K562 (cell line): ENCODE results near the gene RIOK3. TPM values are rescaled to one million over a fixed set of nuclear protein-coding genes. Genes with fewer than 3 reads are reported as not detected.
A peak's percentile ranks its signal among the peaks of the same experiment; 100 is the strongest.

Source experiments
- CLOCK ChIP-seq: fragments of 250-450 bp; sonication (Bioruptor Pico); IDR thresholded peaks from 2 replicates; pipeline ENCODE4 v1.4.0; 2020; ENCODE audit warnings: mild to moderate bottlenecking, moderate library complexity, borderline replicate concordance
- CREB1 ChIP-seq, 2 experiments: sonication (generic) in 1 of 2; formaldehyde crosslinking in 1 of 2; IDR thresholded peaks; 2 replicates each; pipeline versions ENCODE4 v1.6.1 to v1.8.0; 2012 to 2022; ENCODE audit warnings: inconsistent platforms in 1 of 2, mild to moderate bottlenecking in 1 of 2, missing genetic modification reagents in 1 of 2, moderate library complexity in 1 of 2
- FOXK2 ChIP-seq, 2 experiments: fragments of 450-650 bp; IDR thresholded peaks in 1 of 2; conservative IDR thresholded peaks in 1 of 2; 2 replicates each; pipeline ENCODE4 v1.6.1; 2016; ENCODE audit warnings: low read depth in 2 of 2, mild to moderate bottlenecking in 1 of 2
- JUNB ChIP-seq: fragments of 450-650 bp; formaldehyde crosslinking; conservative IDR thresholded peaks from 2 replicates; pipeline ENCODE4 v1.4.0; 2020; ENCODE audit warnings: mild to moderate bottlenecking
- NR4A1 ChIP-seq, 2 experiments: fragments of 250-450 bp in 1 of 2; fragments of 450-650 bp in 1 of 2; sonication (Bioruptor Pico) in 1 of 2; IDR thresholded peaks; 2 replicates each; pipeline versions ENCODE4 v1.4.0 to v1.6.1; 2016 to 2020; ENCODE audit warnings: mild to moderate bottlenecking in 2 of 2, missing compliant biosample characterization in 1 of 2, missing genetic modification characterization in 1 of 2, moderate library complexity in 1 of 2
- TBP ChIP-seq: optimal IDR thresholded peaks from 2 replicates; pipeline ENCODE3; 2011; ENCODE audit warnings: low read depth, low read length, improper control_type of control experiment
- polyA plus RNA-seq, 8 experiments: library from polyadenylated mRNA; depleted of rRNA in 4 of 8; stranded (reverse) in 5 of 8; unstranded in 3 of 8; fragments of >200 nt; fragmentation: Nextera tagmentation in 2 of 8; fragmentation: Illumina TruSeq in 1 of 8; extraction: Ambion mirVana in 2 of 8; extraction: Trizol in 1 of 8; gene quantifications; 2 replicates each; pipeline versions ENCODE4 v1.2.1 to v1.2.3, GENCODE V29; 2011 to 2014; ENCODE audit warnings: inconsistent platforms in 1 of 8, missing spikeins in 1 of 8
- total RNA-seq, 7 experiments: library from RNA; depleted of rRNA in 6 of 7; stranded (reverse); fragments of >200 nt in 6 of 7; fragmentation: Illumina TruSeq in 2 of 7; extraction: Trizol in 2 of 7; gene quantifications; 2 replicates each; pipeline versions ENCODE4 v1.2.1 to v1.2.3, GENCODE V29; 2011 to 2021; ENCODE audit warnings: low replicate concordance in 1 of 7

Gene RIOK3
- total and polyA plus RNA-seq, 9 of the 15 experiments (the other 6 are each of a cell fraction or from before 2014, with no cell fraction given) = 21.4 to 89.5 (median 62.9) TPM

- peak; percentile 53 to 60; a peak in 2 of 4 replicates for TF ChIP-seq FOXK2 (conservative IDR thresholded peaks at IDR 0.05 in 1 of 2, IDR thresholded peaks at IDR 0.05 in 1 of 2; ENCODE audit: low read depth in 2 of 2)
- TF ChIP-seq CREB1 (IDR thresholded peaks at IDR 0.05) = peak; percentile 89
- TF ChIP-seq CREB1 (CRISPR knock-in tag; IDR thresholded peaks at IDR 0.05) = peak; percentile 91
- no peak for TF ChIP-seq NR4A1 (CRISPR knock-in tag; IDR thresholded peaks at IDR 0.05)
- no peak for TF ChIP-seq NR4A1 (tag; IDR thresholded peaks at IDR 0.05)
- peak; percentile 15 for TF ChIP-seq TBP
- TF ChIP-seq JUNB (CRISPR knock-in tag) = no peak
- no peak for TF ChIP-seq CLOCK (CRISPR knock-in tag)
Measured at GRCh38 chr18:23433360-23433759, 19.7 kb upstream of the RIOK3 start (continued).
